WTC11 (cell line): ENCODE data around the gene ALDOC. TPM values are rescaled to one million over a fixed set of nuclear protein-coding genes. Genes with fewer than 3 reads are reported as not detected.

Source experiments
- ATAC-seq: fragments of 200-7000 bp; cut with Tn5 transposase; 2 replicates; pipeline ENCODE4 v1.10.0; 2021; ENCODE audit warnings: mild to moderate bottlenecking, moderate library complexity
- CTCF ChIA-PET: fragments of 300-600 bp; sonication (Branson Sonifier 250); formaldehyde crosslinking; loops from one replicate; lab custom pipeline; 2021; ENCODE audit warnings: antibody characterized with exemption; lab: Charles Lee
- POLR2A ChIA-PET: fragments of 350-600 bp; sonication (Branson Sonifier 250); formaldehyde crosslinking; loops from one replicate; lab custom pipeline; 2021; ENCODE audit warnings: antibody characterized with exemption; lab: Charles Lee
- DNase-seq: peaks from one replicate; pipeline ENCODE4 v3.0.0; 2021; ENCODE audit warnings: low spot score
- H3K27ac Mint-ChIP-seq: 2 replicates; pipeline ENCODE4 v1.8.0; 2021; ENCODE audit warnings: mixed read lengths
- H3K27me3 Mint-ChIP-seq: 2 replicates; pipeline ENCODE4 v1.8.0; 2021; ENCODE audit warnings: low read depth, mild to moderate bottlenecking, moderate library complexity, mixed read lengths
- H3K36me3 Mint-ChIP-seq: 2 replicates; pipeline ENCODE4 v1.8.0; 2021; ENCODE audit warnings: mixed read lengths
- H3K4me1 Mint-ChIP-seq: 2 replicates; pipeline ENCODE4 v1.8.0; 2022; ENCODE audit warnings: mixed read lengths
- H3K4me3 Mint-ChIP-seq: 2 replicates; pipeline ENCODE4 v1.8.0; 2021; ENCODE audit warnings: mild to moderate bottlenecking, moderate library complexity, mixed read lengths
- H3K9me3 Mint-ChIP-seq: 2 replicates; pipeline ENCODE4 v1.8.0; 2021; ENCODE audit warnings: mixed read lengths
- ARID4B ChIP-seq: sonication (generic); formaldehyde crosslinking; IDR thresholded peaks from 2 replicates; pipeline ENCODE4 v1.8.0; 2023; ENCODE audit warnings: missing genetic modification reagents, mild to moderate bottlenecking, borderline replicate concordance
- CTCF ChIP-seq: fragments of 200-600 bp; IDR thresholded peaks from 2 replicates; pipeline ENCODE4 v1.8.0; 2022; ENCODE audit warnings: antibody characterized with exemption
- FOXP1 ChIP-seq: sonication (generic); formaldehyde crosslinking; IDR thresholded peaks from 2 replicates; pipeline ENCODE4 v1.8.0; 2022; ENCODE audit warnings: missing genetic modification reagents, mild to moderate bottlenecking, moderate library complexity, borderline replicate concordance
- HMGA2 ChIP-seq: fragments of 250-450 bp; sonication (Bioruptor Pico); IDR thresholded peaks from 2 replicates; pipeline ENCODE4 v1.4.0; 2021; ENCODE audit warnings: mild to moderate bottlenecking, moderate library complexity
- HMGXB4 ChIP-seq: sonication (generic); formaldehyde crosslinking; IDR thresholded peaks from 2 replicates; pipeline ENCODE4 v1.8.1; 2023; ENCODE audit warnings: mild to moderate bottlenecking, moderate library complexity, missing genetic modification reagents
- MLX ChIP-seq: sonication (generic); formaldehyde crosslinking; IDR thresholded peaks from 2 replicates; pipeline ENCODE4 v1.8.1; 2023; ENCODE audit warnings: mild to moderate bottlenecking, missing genetic modification reagents, moderate library complexity
- RELA ChIP-seq: sonication (generic); formaldehyde crosslinking; IDR thresholded peaks from 2 replicates; pipeline ENCODE4 v1.8.1; 2022; ENCODE audit warnings: missing genetic modification reagents, mild to moderate bottlenecking, borderline replicate concordance
- SMAD3 ChIP-seq: sonication (generic); formaldehyde crosslinking; IDR thresholded peaks from 2 replicates; pipeline ENCODE4 v1.8.0; 2022; ENCODE audit warnings: missing genetic modification reagents, mild to moderate bottlenecking, borderline replicate concordance
- USF1 ChIP-seq: sonication (generic); formaldehyde crosslinking; IDR thresholded peaks from 2 replicates; pipeline ENCODE4 v1.8.0; 2022; ENCODE audit warnings: mild to moderate bottlenecking, missing genetic modification reagents
- USF2 ChIP-seq: sonication (generic); formaldehyde crosslinking; IDR thresholded peaks from 2 replicates; pipeline ENCODE4 v1.8.1; 2023; ENCODE audit warnings: mild to moderate bottlenecking, missing genetic modification reagents, moderate library complexity
- ZMAT4 ChIP-seq: fragments of 250-450 bp; sonication (Bioruptor Pico); IDR thresholded peaks from 2 replicates; pipeline ENCODE4 v1.9.0; 2021; ENCODE audit warnings: mild to moderate bottlenecking
- ZNF281 ChIP-seq: sonication (generic); formaldehyde crosslinking; IDR thresholded peaks from 2 replicates; pipeline ENCODE4 v1.8.0; 2023; ENCODE audit warnings: mild to moderate bottlenecking, missing genetic modification reagents
- ZNF317 ChIP-seq: sonication (generic); formaldehyde crosslinking; IDR thresholded peaks from 2 replicates; pipeline ENCODE4 v1.8.1; 2023; ENCODE audit warnings: low read depth, mild to moderate bottlenecking, moderate library complexity, missing genetic modification reagents, borderline replicate concordance
- ZNF396 ChIP-seq: fragments of 250-450 bp; sonication (Bioruptor Pico); IDR thresholded peaks from 2 replicates; pipeline ENCODE4 v1.8.0; 2021; ENCODE audit warnings: mild to moderate bottlenecking, moderate library complexity, borderline replicate concordance
- total RNA-seq: library from RNA; stranded (reverse); gene quantifications from 3 replicates; pipeline ENCODE4 v1.2.3, GENCODE V29; 2021

The ALDOC gene
- total RNA-seq, 1 experiment from 2014 or later: 73.5 TPM

GRCh38 chr17:28552176-28552999 lies 24.3 kb downstream of the ALDOC start, which contains the start of gene UNC119 (continued):
- no peak for TF ChIP-seq USF2
- no peak for TF ChIP-seq MLX (CRISPR knock-in tag)
- TF ChIP-seq ZNF317 (CRISPR knock-in tag): no peak
- peak; percentile 33; the same call in 1 of the 2 replicates for TF ChIP-seq HMGXB4
- TF ChIP-seq FOXP1 (CRISPR knock-in tag): no peak

GRCh38 chr17:28551421-28552175 lies 25.1 kb downstream of the ALDOC start:
- ATAC-seq (peak; percentile 2; the same call in 1 of the 2 replicates), DNase-seq (no peak)
- peak overlapping the region; percentile 97 for H3K4me3 Mint-ChIP-seq
- ChIA-PET CTCF (interaction anchor here (0.6 to 2.1 kb wide), 9 partner anchors 11 to 143 kb away, joined by 3 to 8 read pairs (median 4); partner anchors contain the start of genes ALDOC and PIGS), POLR2A (interaction anchor here (0.6 to 1.0 kb wide), 2 partner anchors 160 to 216 kb away, joined by 3 to 5 read pairs; partner anchors contain the start of genes IFT20, PROCA1 and TNFAIP1)
- H3K9me3 Mint-ChIP-seq: no peaks in the 10 kb centered on the region
- H3K27me3 Mint-ChIP-seq: no peaks in the 10 kb centered on the region
- H3K27ac Mint-ChIP-seq: no peak overlapping the region; the same call in 1 of the 2 replicates
- TF ChIP-seq ARID4B (CRISPR knock-in tag) (no peak), HMGA2 (CRISPR knock-in tag) (no peak), ZMAT4 (CRISPR knock-in tag) (no peak), USF1 (CRISPR knock-in tag) (no peak), CTCF (no peak), SMAD3 (CRISPR knock-in tag) (no peak), RELA (CRISPR knock-in tag) (no peak), ZNF396 (CRISPR knock-in tag) (no peak), ZNF281 (no peak), USF2 (no peak)
- peaks cover 23% of the 10 kb centered on the region for H3K4me1 Mint-ChIP-seq
- peaks cover 27% of the 10 kb centered on the region for H3K36me3 Mint-ChIP-seq
